Dermis microvascular lymphatic vessel endothelial cell (primary cell): ENCODE data around the gene METTL23. TPM values are rescaled to one million over a fixed set of nuclear protein-coding genes. Genes with fewer than 3 reads are reported as not detected.
"Not testable (repeated sequence)": the region's sequence is repeated elsewhere in the genome, so short reads cannot be mapped to it uniquely, and the experiment has no call there.

Experiments
- DNase-seq, 2 donors: peaks; one replicate each; pipeline versions ENCODE4 v3.0.0 to v3.0.0-alpha.2; 2010; ENCODE audit warnings: low read depth in 2 of 2
- total RNA-seq: library from RNA; depleted of rRNA; stranded (reverse); fragments of >200 nt; gene quantifications from 2 replicates; pipeline ENCODE4 v1.2.1, GENCODE V29; 2014

The METTL23 gene
- total RNA-seq, 1 donor from 2014 or later: 17.5 TPM

- no peak for DNase-seq
Observed at GRCh38 chr17:76713765-76714164, 12.9 kb upstream of the METTL23 start.

- DNase-seq: no peak
Observed at GRCh38 chr17:76714336-76714735, 12.3 kb upstream of the METTL23 start.

- DNase-seq: peak in 1 of 2 donors; percentile 59
Observed at GRCh38 chr17:76714822-76715495, 11.7 kb upstream of the METTL23 start.

GRCh38 chr17:76715496-76715830, 11.2 kb upstream of the METTL23 start:
- DNase-seq: no peak

GRCh38 chr17:76716146-76716838, 10.3 kb upstream of the METTL23 start:
- DNase-seq: peak in 1 of 2 donors; percentile 67

- no peak for DNase-seq
Observed at GRCh38 chr17:76716839-76717215, 9.8 kb upstream of the METTL23 start.

- no peak for DNase-seq
Observed at GRCh38 chr17:76718516-76718915, 8.1 kb upstream of the METTL23 start.

GRCh38 chr17:76720211-76720610, 6.4 kb upstream of the METTL23 start:
- no peak for DNase-seq

GRCh38 chr17:76720941-76721340, 5.7 kb upstream of the METTL23 start:
- no peak for DNase-seq

- no peak for DNase-seq
Observed at GRCh38 chr17:76721463-76721862, 5.2 kb upstream of the METTL23 start.

GRCh38 chr17:76722279-76722678, 4.4 kb upstream of the METTL23 start:
- DNase-seq: no peak

GRCh38 chr17:76722977-76723376, 3.7 kb upstream of the METTL23 start:
- DNase-seq: not testable (repeated sequence)

- DNase-seq: no peak
Observed at GRCh38 chr17:76723812-76724211, 2.8 kb upstream of the METTL23 start.

- DNase-seq: peak in 1 of 2 donors; percentile 56
Observed at GRCh38 chr17:76725580-76726230, 934 bp upstream of the METTL23 start.

- DNase-seq: peak; percentile 78 to 95
Observed at GRCh38 chr17:76726231-76726775, 336 bp upstream of the METTL23 start, which contains the start of gene JMJD6. Gene JMJD6 (minus strand): TSS chr17:76726606. CDS start chr17:76726475, 131 bp downstream.

- peak in 1 of 2 donors; percentile 19 for DNase-seq
Observed at GRCh38 chr17:76727745-76728456, 1.3 kb downstream of the METTL23 start.

GRCh38 chr17:76731800-76732733, 5.4 kb downstream of the METTL23 start:
- not testable (repeated sequence) for DNase-seq

GRCh38 chr17:76732734-76733617, 6.3 kb downstream of the METTL23 start:
- DNase-seq: no peak

GRCh38 chr17:76733618-76733957, 6.9 kb downstream of the METTL23 start:
- DNase-seq: no peak
